MM.1S (cell line): ENCODE results near the gene HPGDS.

Experiments used
- DNase-seq: peaks from one replicate; pipeline ENCODE4 v3.0.0-alpha.2; 2015
- H2AFZ ChIP-seq: fragments of 300-600 bp; sonication (generic); 2 replicates; pipeline ENCODE4 v1.6.0; 2016; ENCODE audit warnings: antibody characterized with exemption, low read length
- H3F3A ChIP-seq: fragments of 300-600 bp; sonication (generic); 2 replicates; pipeline ENCODE4 v1.6.1; 2016; ENCODE audit warnings: mild to moderate bottlenecking, antibody characterized with exemption, low read length, moderate library complexity, mixed read lengths; ENCODE audit not compliant: insufficient read depth
- H3K27ac ChIP-seq: fragments of 300-600 bp; sonication (generic); 2 replicates; pipeline ENCODE4 v1.5.1; 2016; ENCODE audit warnings: mild to moderate bottlenecking, low read length
- H3K27me3 ChIP-seq: fragments of 300-600 bp; sonication (generic); replicated peaks from 2 replicates; pipeline ENCODE4 v1.6.0; 2016; ENCODE audit warnings: low read length; ENCODE audit not compliant: insufficient read depth
- H3K36me3 ChIP-seq: fragments of 300-600 bp; sonication (generic); replicated peaks from 2 replicates; pipeline ENCODE4 v1.6.1; 2016; ENCODE audit warnings: mild to moderate bottlenecking, low read length, mixed read lengths; ENCODE audit not compliant: insufficient read depth
- H3K4me1 ChIP-seq: fragments of 300-600 bp; sonication (generic); 2 replicates; pipeline ENCODE4 v1.6.1; 2016; ENCODE audit warnings: low read length, mixed read lengths
- H3K4me2 ChIP-seq: fragments of 300-600 bp; sonication (generic); 2 replicates; pipeline ENCODE4 v1.6.0; 2016; ENCODE audit warnings: low read depth, low read length
- H3K4me3 ChIP-seq: fragments of 300-600 bp; sonication (generic); 2 replicates; pipeline ENCODE4 v1.5.1; 2016; ENCODE audit warnings: low read length, mixed read lengths
- H3K79me2 ChIP-seq: fragments of 300-600 bp; sonication (generic); 2 replicates; pipeline ENCODE4 v1.6.1; 2016; ENCODE audit warnings: mixed run types, low read length, mixed read lengths
- H3K9ac ChIP-seq: fragments of 300-600 bp; sonication (generic); 2 replicates; pipeline ENCODE4 v1.6.1; 2016; ENCODE audit warnings: low read length, mixed read lengths
- H3K9me2 ChIP-seq: fragments of 300-600 bp; sonication (generic); replicated peaks from 2 replicates; pipeline ENCODE4 v1.6.1; 2016; ENCODE audit warnings: mild to moderate bottlenecking, low read length, mixed read lengths; ENCODE audit not compliant: insufficient read depth
- H3K9me3 ChIP-seq: fragments of 300-600 bp; sonication (generic); replicated peaks from 2 replicates; pipeline ENCODE4 v1.6.1; 2016; ENCODE audit warnings: mild to moderate bottlenecking, low read length, mixed read lengths; ENCODE audit not compliant: insufficient read depth
- H4K20me1 ChIP-seq: fragments of 300-600 bp; sonication (generic); 2 replicates; pipeline ENCODE4 v1.6.1; 2016; ENCODE audit warnings: mild to moderate bottlenecking, low read length, moderate library complexity, mixed read lengths; ENCODE audit not compliant: insufficient read depth
- EZH2 ChIP-seq: fragments of 300-600 bp; sonication (generic); optimal IDR thresholded peaks from 2 replicates; pipeline ENCODE3; 2017; ENCODE audit warnings: low read depth, mild to moderate bottlenecking, antibody characterized with exemption, low read length, mixed read lengths
- EZH2phosphoT487 ChIP-seq: fragments of 300-600 bp; sonication (generic); IDR thresholded peaks from 2 replicates; pipeline ENCODE4 v1.6.1; 2018; ENCODE audit warnings: antibody characterized with exemption, low read length
- TF ChIP-seq, protein P1 (sequence below): fragments of 300-600 bp; sonication (generic); IDR thresholded peaks from 2 replicates; pipeline ENCODE4 v1.5.1; 2016; ENCODE audit warnings: antibody characterized with exemption, low read length, mixed read lengths

The HPGDS gene

GRCh38 chr4:94251094-94251493 lies 91.5 kb downstream of the HPGDS start:
- Histone ChIP-seq H3K9me3 (no peaks in the 10 kb centered on the region), H3K4me1 (no peaks in the 10 kb centered on the region), H3K4me2 (no peak overlapping the region), H3K27ac (no peak overlapping the region), H3K79me2 (no peaks in the 10 kb centered on the region), H3F3A (no peaks in the 10 kb centered on the region), H3K9ac (no peak overlapping the region), H3K36me3 (peaks cover 4% of the 10 kb centered on the region; the same call in 1 of the 2 replicates), H3K27me3 (no peaks in the 10 kb centered on the region), H3K9me2 (no peaks in the 10 kb centered on the region), H4K20me1 (no peaks in the 10 kb centered on the region), H2AFZ (no peak overlapping the region), H3K4me3 (no peak overlapping the region)
- TF ChIP-seq EZH2phosphoT487 (no peak), EZH2 (no peak)
- TF ChIP-seq, protein P1, sequence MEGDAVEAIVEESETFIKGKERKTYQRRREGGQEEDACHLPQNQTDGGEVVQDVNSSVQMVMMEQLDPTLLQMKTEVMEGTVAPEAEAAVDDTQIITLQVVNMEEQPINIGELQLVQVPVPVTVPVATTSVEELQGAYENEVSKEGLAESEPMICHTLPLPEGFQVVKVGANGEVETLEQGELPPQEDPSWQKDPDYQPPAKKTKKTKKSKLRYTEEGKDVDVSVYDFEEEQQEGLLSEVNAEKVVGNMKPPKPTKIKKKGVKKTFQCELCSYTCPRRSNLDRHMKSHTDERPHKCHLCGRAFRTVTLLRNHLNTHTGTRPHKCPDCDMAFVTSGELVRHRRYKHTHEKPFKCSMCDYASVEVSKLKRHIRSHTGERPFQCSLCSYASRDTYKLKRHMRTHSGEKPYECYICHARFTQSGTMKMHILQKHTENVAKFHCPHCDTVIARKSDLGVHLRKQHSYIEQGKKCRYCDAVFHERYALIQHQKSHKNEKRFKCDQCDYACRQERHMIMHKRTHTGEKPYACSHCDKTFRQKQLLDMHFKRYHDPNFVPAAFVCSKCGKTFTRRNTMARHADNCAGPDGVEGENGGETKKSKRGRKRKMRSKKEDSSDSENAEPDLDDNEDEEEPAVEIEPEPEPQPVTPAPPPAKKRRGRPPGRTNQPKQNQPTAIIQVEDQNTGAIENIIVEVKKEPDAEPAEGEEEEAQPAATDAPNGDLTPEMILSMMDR: no peak
- DNase-seq: no peak
